Activated naive CD8-positive, alpha-beta T cell treated with anti-CD3 and anti-CD28 coated beads for 36 hours (primary cell): ENCODE measurements around the gene NPBWR2. TPM values are rescaled to one million over a fixed set of nuclear protein-coding genes. Genes with fewer than 3 reads are reported as not detected.
"Not testable (repeated sequence)": the region's sequence is repeated elsewhere in the genome, so short reads cannot be mapped to it uniquely, and the experiment has no call there.

Source experiments
- DNase-seq: peaks from one replicate; pipeline ENCODE4 v3.0.0; 2021
- H3K27ac Mint-ChIP-seq: one replicate; pipeline ENCODE4 v1.8.0; 2022; ENCODE audit warnings: mild to moderate bottlenecking, moderate library complexity, mixed read lengths
- H3K27me3 Mint-ChIP-seq: one replicate; pipeline ENCODE4 v1.8.0; 2022; ENCODE audit warnings: mild to moderate bottlenecking, mixed read lengths
- H3K36me3 Mint-ChIP-seq: one replicate; pipeline ENCODE4 v1.8.0; 2021; ENCODE audit warnings: mild to moderate bottlenecking, mixed read lengths
- H3K4me1 Mint-ChIP-seq: one replicate; pipeline ENCODE4 v1.8.0; 2021; ENCODE audit warnings: mixed read lengths
- H3K4me3 Mint-ChIP-seq: one replicate; pipeline ENCODE4 v1.8.0; 2022; ENCODE audit warnings: mild to moderate bottlenecking, moderate library complexity, mixed read lengths
- H3K9me3 Mint-ChIP-seq: one replicate; pipeline ENCODE4 v1.8.0; 2022; ENCODE audit warnings: mixed read lengths
- total RNA-seq, 2 experiments: library from RNA; stranded (reverse); gene quantifications; one replicate each; pipeline ENCODE4 v1.2.3, GENCODE V29; 2021

Gene NPBWR2
- total RNA-seq, 2 experiments from 2014 or later: not detected

GRCh38 chr20:64134744-64135143, 27.4 kb upstream of the NPBWR2 start:
- H3K36me3 Mint-ChIP-seq, H3K27me3 Mint-ChIP-seq, H3K27ac Mint-ChIP-seq, H3K4me1 Mint-ChIP-seq, H3K9me3 Mint-ChIP-seq, DNase-seq, H3K4me3 Mint-ChIP-seq: not testable (repeated sequence)

GRCh38 chr20:64133951-64134407, 26.6 kb upstream of the NPBWR2 start:
- DNase-seq: no peak
- Mint-ChIP-seq H3K9me3 (no peaks in the 10 kb centered on the region), H3K4me1 (no peaks in the 10 kb centered on the region), H3K4me3 (no peak overlapping the region), H3K27ac (no peak overlapping the region), H3K27me3 (peaks cover 16% of the 10 kb centered on the region), H3K36me3 (no peaks in the 10 kb centered on the region)

GRCh38 chr20:64131406-64131805, 24.0 kb upstream of the NPBWR2 start:
- no peaks in the 10 kb centered on the region for H3K9me3 Mint-ChIP-seq
- no peaks in the 10 kb centered on the region for H3K36me3 Mint-ChIP-seq
- H3K4me3 Mint-ChIP-seq: no peak overlapping the region
- DNase-seq: no peak
- H3K4me1 Mint-ChIP-seq: no peaks in the 10 kb centered on the region
- H3K27me3 Mint-ChIP-seq: peaks cover 20% of the 10 kb centered on the region
- H3K27ac Mint-ChIP-seq: no peak overlapping the region

GRCh38 chr20:64130876-64131275, 23.5 kb upstream of the NPBWR2 start:
- Mint-ChIP-seq H3K4me1 (no peaks in the 10 kb centered on the region), H3K9me3 (no peaks in the 10 kb centered on the region), H3K27ac (no peak overlapping the region), H3K27me3 (peaks cover 20% of the 10 kb centered on the region), H3K36me3 (no peaks in the 10 kb centered on the region), H3K4me3 (no peak overlapping the region)
- DNase-seq: no peak

GRCh38 chr20:64130271-64130670, 22.9 kb upstream of the NPBWR2 start:
- H3K9me3 Mint-ChIP-seq: no peaks in the 10 kb centered on the region
- H3K36me3 Mint-ChIP-seq: no peaks in the 10 kb centered on the region
- no peaks in the 10 kb centered on the region for H3K4me1 Mint-ChIP-seq
- no peak overlapping the region for H3K27ac Mint-ChIP-seq
- peaks cover 21% of the 10 kb centered on the region for H3K27me3 Mint-ChIP-seq
- H3K4me3 Mint-ChIP-seq: no peak overlapping the region
- no peak for DNase-seq

GRCh38 chr20:64129146-64129782, 21.9 kb upstream of the NPBWR2 start:
- Mint-ChIP-seq H3K36me3 (no peaks in the 10 kb centered on the region), H3K4me3 (no peak overlapping the region), H3K27ac (no peak overlapping the region), H3K4me1 (no peaks in the 10 kb centered on the region), H3K9me3 (no peaks in the 10 kb centered on the region), H3K27me3 (peaks cover 28% of the 10 kb centered on the region)
- DNase-seq: no peak

GRCh38 chr20:64123517-64123916, 16.2 kb upstream of the NPBWR2 start:
- not testable (repeated sequence) for DNase-seq, H3K9me3 Mint-ChIP-seq, H3K36me3 Mint-ChIP-seq, H3K4me3 Mint-ChIP-seq, H3K27ac Mint-ChIP-seq, H3K4me1 Mint-ChIP-seq
- H3K27me3 Mint-ChIP-seq: peaks cover 25% of the 10 kb centered on the region

- H3K27me3 Mint-ChIP-seq: peaks cover 25% of the 10 kb centered on the region
- not testable (repeated sequence) for DNase-seq, H3K4me3 Mint-ChIP-seq, H3K27ac Mint-ChIP-seq, H3K36me3 Mint-ChIP-seq, H3K9me3 Mint-ChIP-seq, H3K4me1 Mint-ChIP-seq
Measured at GRCh38 chr20:64122927-64123326, 15.6 kb upstream of the NPBWR2 start.

- no peak for DNase-seq
- H3K4me3 Mint-ChIP-seq: no peak overlapping the region
- peaks cover 25% of the 10 kb centered on the region for H3K27me3 Mint-ChIP-seq
- H3K9me3 Mint-ChIP-seq: no peaks in the 10 kb centered on the region
- H3K36me3 Mint-ChIP-seq: no peaks in the 10 kb centered on the region
- peaks cover 9% of the 10 kb centered on the region for H3K4me1 Mint-ChIP-seq
- no peak overlapping the region for H3K27ac Mint-ChIP-seq
Measured at GRCh38 chr20:64121586-64121985, 14.2 kb upstream of the NPBWR2 start.

GRCh38 chr20:64119681-64120341, 12.4 kb upstream of the NPBWR2 start:
- peaks cover 9% of the 10 kb centered on the region for H3K4me1 Mint-ChIP-seq
- no peaks in the 10 kb centered on the region for H3K36me3 Mint-ChIP-seq
- H3K27me3 Mint-ChIP-seq: peaks cover 21% of the 10 kb centered on the region
- no peak overlapping the region for H3K4me3 Mint-ChIP-seq
- H3K9me3 Mint-ChIP-seq: no peaks in the 10 kb centered on the region
- DNase-seq: no peak
- peak overlapping the region; percentile 71 for H3K27ac Mint-ChIP-seq

GRCh38 chr20:64119301-64119680, 11.9 kb upstream of the NPBWR2 start:
- Mint-ChIP-seq H3K27me3 (peaks cover 17% of the 10 kb centered on the region), H3K4me1 (peaks cover 9% of the 10 kb centered on the region), H3K36me3 (no peaks in the 10 kb centered on the region), H3K9me3 (no peaks in the 10 kb centered on the region), H3K4me3 (no peak overlapping the region), H3K27ac (no peak overlapping the region)
- no peak for DNase-seq

- not testable (repeated sequence) for H3K4me1 Mint-ChIP-seq, H3K36me3 Mint-ChIP-seq, H3K27ac Mint-ChIP-seq, H3K27me3 Mint-ChIP-seq, H3K9me3 Mint-ChIP-seq, DNase-seq, H3K4me3 Mint-ChIP-seq
Measured at GRCh38 chr20:64117432-64117777, 10.0 kb upstream of the NPBWR2 start.

- Mint-ChIP-seq H3K27me3 (peaks cover 5% of the 10 kb centered on the region), H3K9me3 (no peaks in the 10 kb centered on the region), H3K27ac (no peak overlapping the region), H3K36me3 (no peaks in the 10 kb centered on the region), H3K4me3 (no peak overlapping the region), H3K4me1 (peaks cover 9% of the 10 kb centered on the region)
- DNase-seq: no peak
Measured at GRCh38 chr20:64116541-64117431, 9.4 kb upstream of the NPBWR2 start.

GRCh38 chr20:64116016-64116415, 8.7 kb upstream of the NPBWR2 start:
- no peak overlapping the region for H3K4me3 Mint-ChIP-seq
- no peak for DNase-seq
- H3K4me1 Mint-ChIP-seq: peaks cover 9% of the 10 kb centered on the region
- no peak overlapping the region for H3K27ac Mint-ChIP-seq
- H3K27me3 Mint-ChIP-seq: no peaks in the 10 kb centered on the region
- no peaks in the 10 kb centered on the region for H3K9me3 Mint-ChIP-seq
- H3K36me3 Mint-ChIP-seq: no peaks in the 10 kb centered on the region

- no peaks in the 10 kb centered on the region for H3K9me3 Mint-ChIP-seq
- H3K27me3 Mint-ChIP-seq: no peaks in the 10 kb centered on the region
- peaks cover 7% of the 10 kb centered on the region for H3K4me1 Mint-ChIP-seq
- no peak for DNase-seq
- no peaks in the 10 kb centered on the region for H3K36me3 Mint-ChIP-seq
- H3K27ac Mint-ChIP-seq: no peak overlapping the region
- no peak overlapping the region for H3K4me3 Mint-ChIP-seq
Measured at GRCh38 chr20:64115171-64115911, 8.0 kb upstream of the NPBWR2 start.
